ENCODE data around the gene PRSS33. TPM values are rescaled to one million over a fixed set of nuclear protein-coding genes. Genes with fewer than 3 reads are reported as not detected.

Gene PRSS33
- total and polyA plus RNA-seq, 2 of the 8 experiments (the other 6 are each of a cell fraction or from before 2014, with no cell fraction given) = 0.09 TPM; not detected in 1

DNA sequence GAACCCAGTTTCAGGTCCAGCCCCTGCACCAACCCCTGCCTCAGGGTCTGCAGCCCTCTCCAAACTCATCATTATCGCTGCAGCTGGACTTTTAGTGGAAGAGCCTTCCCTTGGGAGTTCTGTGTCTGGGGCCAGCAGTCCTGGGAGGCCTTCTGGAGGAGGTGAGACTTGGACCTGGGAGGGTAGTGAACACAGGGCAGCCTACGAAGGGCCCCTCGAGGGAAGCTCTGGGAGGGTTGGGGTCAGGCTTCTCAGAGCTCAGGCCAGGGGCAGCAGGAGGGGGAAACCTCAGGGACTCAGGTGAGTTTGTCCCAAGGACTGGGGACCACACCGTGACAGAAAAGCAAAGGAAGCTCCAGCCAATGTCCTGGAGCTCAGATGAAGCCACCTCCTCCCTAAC, 46.2 kb downstream of the PRSS33 start (continued):
- no peak for TF ChIP-seq NRF1 (IDR thresholded peaks at IDR 0.05; ENCODE audit: low read depth, low read length)
- no peak for TF ChIP-seq ASH2L (IDR thresholded peaks at IDR 0.05; ENCODE audit: low read length)
- no peak for TF ChIP-seq SIN3A (conservative IDR thresholded peaks at IDR 0.05 in 1 of 2, IDR thresholded peaks at IDR 0.05 in 1 of 2; ENCODE audit: low read depth in 1 of 2, low read length in 2 of 2)
- no peak for TF ChIP-seq ZNF274 (IDR thresholded peaks at IDR 0.05; ENCODE audit: borderline replicate concordance, extremely low read depth, low read length)
